ENCODE measurements around the gene ARHGAP15.

GRCh38 chr2:143151111-143151752 is 22.0 kb downstream of the ARHGAP15 start:
- TF ChIP-seq CTCF (IDR thresholded peaks at IDR 0.05; ENCODE audit: low read depth, low read length, missing input control) (no peak), REST (IDR thresholded peaks at IDR 0.05) (no peak)
- TF ChIP-seq, protein P1, sequence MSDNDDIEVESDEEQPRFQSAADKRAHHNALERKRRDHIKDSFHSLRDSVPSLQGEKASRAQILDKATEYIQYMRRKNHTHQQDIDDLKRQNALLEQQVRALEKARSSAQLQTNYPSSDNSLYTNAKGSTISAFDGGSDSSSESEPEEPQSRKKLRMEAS (IDR thresholded peaks at IDR 0.05) = no peak

Measured in liver (tissue), 2 donors.